OCI-M1 (cell line): ENCODE results near the gene TEDDM1.
"Not testable (repeated sequence)": the region's sequence is repeated elsewhere in the genome, so short reads cannot be mapped to it uniquely, and the experiment has no call there.

Experiments used
- DNase-seq: peaks from one replicate; lab custom pipeline; 2025; lab: John Stamatoyannopoulos, UW

The TEDDM1 gene

GRCh38 chr1:182400567-182400966, at the start of gene TEDDM1:
TEDDM1 (minus strand) TSS chr1:182400667; CDS start chr1:182400485, 182 bp downstream.
- no peak for DNase-seq

GRCh38 chr1:182450087-182450486, 49.6 kb upstream of the TEDDM1 start, which contains the start of gene RGSL1:
RGSL1 (plus strand) TSS chr1:182450146; CDS start chr1:182450166, 20 bp downstream.
- DNase-seq, result no peak

GRCh38 chr1:182447660-182448059, 47.2 kb upstream of the TEDDM1 start:
- DNase-seq, result no peak

- not testable (repeated sequence) for DNase-seq
Measured at GRCh38 chr1:182447124-182447523, 46.7 kb upstream of the TEDDM1 start.

- DNase-seq, result peak; percentile 88
Measured at GRCh38 chr1:182446033-182446669, 45.7 kb upstream of the TEDDM1 start.

GRCh38 chr1:182444497-182444896, 44.0 kb upstream of the TEDDM1 start:
- DNase-seq, result peak; percentile 20

- no peak for DNase-seq
Measured at GRCh38 chr1:182442333-182442732, 41.9 kb upstream of the TEDDM1 start.

- DNase-seq, result no peak
Measured at GRCh38 chr1:182441719-182442118, 41.3 kb upstream of the TEDDM1 start.

GRCh38 chr1:182438326-182438725, 37.9 kb upstream of the TEDDM1 start:
- no peak for DNase-seq

GRCh38 chr1:182433580-182433979, 33.1 kb upstream of the TEDDM1 start:
- DNase-seq, result no peak

GRCh38 chr1:182431278-182431677, 30.8 kb upstream of the TEDDM1 start:
- DNase-seq, result no peak

- DNase-seq, result peak; percentile 90
Measured at GRCh38 chr1:182430263-182431068, 30.0 kb upstream of the TEDDM1 start.

GRCh38 chr1:182428043-182428442, 27.6 kb upstream of the TEDDM1 start:
- no peak for DNase-seq

- DNase-seq, result no peak
Measured at GRCh38 chr1:182426442-182427430, 26.3 kb upstream of the TEDDM1 start.

GRCh38 chr1:182415789-182416188, 15.3 kb upstream of the TEDDM1 start:
- no peak for DNase-seq

- DNase-seq, result no peak
Measured at GRCh38 chr1:182413969-182414368, 13.5 kb upstream of the TEDDM1 start.

GRCh38 chr1:182413486-182413885, 13.0 kb upstream of the TEDDM1 start:
- no peak for DNase-seq

- DNase-seq, result no peak
Measured at GRCh38 chr1:182410620-182411273, 10.3 kb upstream of the TEDDM1 start.

GRCh38 chr1:182410138-182410537, 9.7 kb upstream of the TEDDM1 start:
- no peak for DNase-seq

- no peak for DNase-seq
Measured at GRCh38 chr1:182408435-182409075, 8.1 kb upstream of the TEDDM1 start.

GRCh38 chr1:182407724-182408123, 7.3 kb upstream of the TEDDM1 start:
- no peak for DNase-seq
